ENCODE measurements around the gene ADAMTS12.

DNA sequence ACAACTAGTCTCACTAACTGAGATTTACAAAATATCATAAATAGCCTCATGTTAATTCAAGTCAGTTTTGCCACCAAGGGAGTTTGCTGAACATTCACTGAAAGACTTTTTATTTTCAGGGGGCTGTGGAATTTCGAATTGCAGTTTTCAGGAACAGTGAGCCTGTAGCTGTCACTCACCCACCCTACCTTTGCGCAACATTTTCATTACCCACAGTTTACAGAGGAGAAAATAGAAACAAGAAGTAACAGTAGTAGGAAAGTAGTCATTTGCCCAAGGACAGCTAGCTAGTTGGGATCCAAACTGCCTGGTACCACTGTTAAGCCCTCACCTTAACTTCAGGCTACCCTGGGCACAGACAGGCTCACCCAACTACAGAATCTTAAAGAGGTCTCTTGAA lies 154.1 kb downstream of the ADAMTS12 start:
- TF ChIP-seq, protein P1, sequence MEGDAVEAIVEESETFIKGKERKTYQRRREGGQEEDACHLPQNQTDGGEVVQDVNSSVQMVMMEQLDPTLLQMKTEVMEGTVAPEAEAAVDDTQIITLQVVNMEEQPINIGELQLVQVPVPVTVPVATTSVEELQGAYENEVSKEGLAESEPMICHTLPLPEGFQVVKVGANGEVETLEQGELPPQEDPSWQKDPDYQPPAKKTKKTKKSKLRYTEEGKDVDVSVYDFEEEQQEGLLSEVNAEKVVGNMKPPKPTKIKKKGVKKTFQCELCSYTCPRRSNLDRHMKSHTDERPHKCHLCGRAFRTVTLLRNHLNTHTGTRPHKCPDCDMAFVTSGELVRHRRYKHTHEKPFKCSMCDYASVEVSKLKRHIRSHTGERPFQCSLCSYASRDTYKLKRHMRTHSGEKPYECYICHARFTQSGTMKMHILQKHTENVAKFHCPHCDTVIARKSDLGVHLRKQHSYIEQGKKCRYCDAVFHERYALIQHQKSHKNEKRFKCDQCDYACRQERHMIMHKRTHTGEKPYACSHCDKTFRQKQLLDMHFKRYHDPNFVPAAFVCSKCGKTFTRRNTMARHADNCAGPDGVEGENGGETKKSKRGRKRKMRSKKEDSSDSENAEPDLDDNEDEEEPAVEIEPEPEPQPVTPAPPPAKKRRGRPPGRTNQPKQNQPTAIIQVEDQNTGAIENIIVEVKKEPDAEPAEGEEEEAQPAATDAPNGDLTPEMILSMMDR (conservative IDR thresholded peaks at IDR 0.05 in 1 of 2, IDR thresholded peaks at IDR 0.05 in 1 of 2; ENCODE audit: low read depth in 1 of 2, low read length in 2 of 2): no peak
- no peak for TF ChIP-seq EZH2 (IDR thresholded peaks at IDR 0.05; ENCODE audit: low read length, missing control alignments)
